Prostate gland (tissue), 2 donors: ENCODE measurements around the gene MYO18B. TPM values are rescaled to one million over a fixed set of nuclear protein-coding genes. Genes with fewer than 3 reads are reported as not detected.

Experiments used
- DNase-seq: peaks from one replicate; pipeline ENCODE4 v3.0.0-alpha.2; 2019; ENCODE audit warnings: low spot score
- H3K27ac ChIP-seq, 2 donors: fragments of 200-600 bp; sonication (generic); 2 replicates each; pipeline ENCODE4 v1.5.1; 2017 to 2019
- H3K27me3 ChIP-seq: fragments of 200-600 bp; sonication (generic); replicated peaks from 2 replicates; pipeline ENCODE4 v1.5.1; 2019; ENCODE audit not compliant: insufficient read depth
- H3K36me3 ChIP-seq, 2 donors: fragments of 200-600 bp; sonication (generic); 1 replicate in 1 of 2; 2 replicates in 1 of 2; pipeline versions ENCODE4 v1.5.1 to v1.8.1; 2017 to 2019
- H3K4me1 ChIP-seq: fragments of 200-600 bp; sonication (generic); replicated peaks from 2 replicates; pipeline ENCODE4 v1.5.1; 2019
- H3K4me3 ChIP-seq, 2 donors: fragments of 200-600 bp; sonication (generic); 2 replicates each; pipeline ENCODE4 v1.5.1; 2017 to 2019
- H3K9me3 ChIP-seq: fragments of 200-600 bp; sonication (generic); 2 replicates; pipeline ENCODE4 v1.5.1; 2017
- CTCF ChIP-seq, 4 experiments: fragments of 200-600 bp in 2 of 4; fragments of 450-650 bp in 2 of 4; sonication (generic) in 2 of 4; IDR thresholded peaks; 1 replicate in 3 of 4; 2 replicates in 1 of 4; pipeline ENCODE4 v1.5.1; 2016 to 2019; ENCODE audit warnings: antibody characterized with exemption in 4 of 4, mild to moderate bottlenecking in 2 of 4, moderate library complexity in 2 of 4
- POLR2A ChIP-seq: fragments of 450-650 bp; IDR thresholded peaks from one replicate; pipeline ENCODE4 v1.6.1; 2016; ENCODE audit warnings: antibody characterized with exemption, mild to moderate bottlenecking
- POLR2AphosphoS5 ChIP-seq: sonication (generic); formaldehyde crosslinking; IDR thresholded peaks from one replicate; pipeline ENCODE4 v1.6.1; 2017; ENCODE audit warnings: antibody characterized with exemption
- WGBS: methylation state at CpG from one replicate; pipeline ENCODE4 v1.1.5; 2018; 5-methylcytosine and 5-hydroxymethylcytosine counted together
- intact Hi-C: fragments of 100-400 bp; cut with DNase I; formaldehyde crosslinking; loops from one replicate; pipeline ENCODE4 v1.14.2; 2022
- total RNA-seq, 2 donors: library from RNA; depleted of rRNA; stranded (reverse); fragments of >200 nt; gene quantifications; one replicate each; pipeline ENCODE4 v1.1.0, GENCODE V29; 2016

The MYO18B gene
- total RNA-seq, 2 donors from 2014 or later, result 3.1 to 7.1 TPM

- no peak for TF ChIP-seq POLR2AphosphoS5
- Histone ChIP-seq H3K27ac (no peak overlapping the region), H3K4me1 (no peaks in the 10 kb centered on the region), H3K4me3 (no peak overlapping the region), H3K36me3 (no peaks in the 10 kb centered on the region), H3K27me3 (no peaks in the 10 kb centered on the region), H3K9me3 (no peaks in the 10 kb centered on the region)
- WGBS, result 92% methylated on average over 7 of the region's 7 CpGs
- intact Hi-C loops, result loop anchor here (10.0 kb wide), 1 partner anchor 154 kb away; no protein-coding TSS in a partner anchor
- no peak for DNase-seq
These were observed 43.5 kb upstream of the MYO18B start for GRCh38 chr22:25698461-25698860.

- H3K36me3 ChIP-seq, result no peaks in the 10 kb centered on the region
These were observed 43.0 kb upstream of the MYO18B start for GRCh38 chr22:25698978-25699377.

GRCh38 chr22:25701056-25701780 is 40.8 kb upstream of the MYO18B start:
- H3K9me3 ChIP-seq, result no peaks in the 10 kb centered on the region
- H3K27ac ChIP-seq, result no peak overlapping the region
- H3K36me3 ChIP-seq, result no peaks in the 10 kb centered on the region
- H3K4me3 ChIP-seq, result no peak overlapping the region
- no peaks in the 10 kb centered on the region for H3K27me3 ChIP-seq
- TF ChIP-seq POLR2AphosphoS5 (no peak), CTCF (IDR thresholded peaks at IDR 0.05) (no peak), POLR2A (no peak)
- WGBS, result 66% methylated on average over 13 of the region's 13 CpGs
- intact Hi-C loops, result no loop called here
- H3K4me1 ChIP-seq, result no peaks in the 10 kb centered on the region
- DNase-seq, result no peak

More at GRCh38 chr22:25698978-25699377, 43.0 kb upstream of the MYO18B start:
- DNase-seq, result no peak
- Histone ChIP-seq H3K27me3 (no peaks in the 10 kb centered on the region), H3K4me3 (no peak overlapping the region), H3K4me1 (no peaks in the 10 kb centered on the region), H3K9me3 (no peaks in the 10 kb centered on the region), H3K27ac (no peak overlapping the region)
- 91% methylated on average over 6 of the region's 6 CpGs for WGBS
- intact Hi-C loops, result loop anchor here (10.0 kb wide), 1 partner anchor 154 kb away; no protein-coding TSS in a partner anchor
- TF ChIP-seq POLR2AphosphoS5, result no peak
- TF ChIP-seq POLR2A, result no peak
- TF ChIP-seq CTCF (IDR thresholded peaks at IDR 0.05), result no peak

DNA sequence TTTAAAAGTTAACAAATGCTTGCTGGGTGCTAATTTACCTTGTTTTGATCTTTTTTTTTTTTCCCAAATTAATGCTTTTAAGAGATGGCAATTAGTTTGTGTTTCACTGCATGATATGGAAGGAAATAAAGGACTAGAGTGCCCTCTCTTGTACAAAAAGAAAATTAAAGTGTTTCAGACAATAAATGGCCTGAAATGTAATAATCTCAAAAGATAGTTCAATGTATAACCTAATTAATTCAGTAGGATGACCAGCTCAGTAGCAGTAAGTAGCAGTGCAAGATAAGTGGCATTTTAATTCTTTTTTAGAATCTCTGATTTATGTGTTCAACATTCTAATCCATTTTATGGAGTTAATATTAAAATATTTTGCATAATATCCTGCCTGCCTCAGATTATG is 39.9 kb upstream of the MYO18B start:
- Histone ChIP-seq H3K27me3 (no peaks in the 10 kb centered on the region), H3K4me1 (no peaks in the 10 kb centered on the region), H3K4me3 (no peak overlapping the region), H3K9me3 (no peaks in the 10 kb centered on the region), H3K27ac (no peak overlapping the region), H3K36me3 (no peaks in the 10 kb centered on the region)
- intact Hi-C loops, result loop anchor here (2.0 kb wide), 1 partner anchor 239 kb away; no protein-coding TSS in a partner anchor
- peak in 3 of 4 experiments; percentile 18 to 64 (median 56) for TF ChIP-seq CTCF (IDR thresholded peaks at IDR 0.05)
- no peak for TF ChIP-seq POLR2AphosphoS5
- no peak for DNase-seq

DNA sequence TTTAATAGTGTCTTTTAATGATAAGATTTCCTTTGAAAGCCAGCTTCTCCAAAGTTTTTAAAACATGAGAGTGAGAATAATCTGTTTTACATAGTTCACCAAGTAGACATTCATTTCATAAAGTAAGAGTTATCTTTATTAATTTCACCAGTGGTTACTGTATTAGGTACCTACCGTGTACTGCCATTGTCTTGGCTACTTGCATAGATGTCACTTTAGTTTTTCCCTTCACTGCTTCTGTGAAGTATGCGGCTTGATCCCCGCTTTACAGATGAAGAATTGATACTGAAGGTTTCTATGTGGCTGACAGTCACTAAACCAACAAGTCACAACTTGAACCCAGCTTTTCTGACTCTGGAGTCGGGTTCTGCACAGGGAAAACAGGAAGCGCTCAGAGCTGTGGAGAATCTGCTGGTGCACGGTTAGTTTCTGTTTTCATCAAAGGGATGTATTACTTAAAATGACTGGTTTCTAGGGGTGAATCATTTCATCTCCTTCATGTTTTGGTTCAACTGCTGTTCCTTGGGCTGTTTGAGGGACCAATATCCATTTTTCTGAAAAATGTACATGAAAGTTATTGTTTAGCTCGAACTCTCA is 39.3 kb upstream of the MYO18B start:
- no peaks in the 10 kb centered on the region for H3K9me3 ChIP-seq
- no peak overlapping the region for H3K4me3 ChIP-seq
- no peaks in the 10 kb centered on the region for H3K4me1 ChIP-seq
- TF ChIP-seq POLR2A (no peak), POLR2AphosphoS5 (no peak), CTCF (IDR thresholded peaks at IDR 0.05) (no peak)
- H3K36me3 ChIP-seq, result no peaks in the 10 kb centered on the region
- no peak overlapping the region for H3K27ac ChIP-seq
- 80% methylated on average over 7 of the region's 7 CpGs for whole genome bisulfite sequencing
- no peak for DNase-seq
- H3K27me3 ChIP-seq, result no peaks in the 10 kb centered on the region
- intact Hi-C loops, result loop anchor here (2.0 kb wide), 1 partner anchor 240 kb away; no protein-coding TSS in a partner anchor
